Activated T-cell treated with anti-CD3 and anti-CD28 coated beads for 48 hours (primary cell): ENCODE measurements around the gene IGF2BP1.
"Not testable (repeated sequence)": the region's sequence is repeated elsewhere in the genome, so short reads cannot be mapped to it uniquely, and the experiment has no call there.

Experiments
- DNase-seq: peaks from one replicate; pipeline ENCODE4 v3.0.0-alpha.2; 2020; ENCODE audit warnings: low read depth

IGF2BP1 gene

DNA sequence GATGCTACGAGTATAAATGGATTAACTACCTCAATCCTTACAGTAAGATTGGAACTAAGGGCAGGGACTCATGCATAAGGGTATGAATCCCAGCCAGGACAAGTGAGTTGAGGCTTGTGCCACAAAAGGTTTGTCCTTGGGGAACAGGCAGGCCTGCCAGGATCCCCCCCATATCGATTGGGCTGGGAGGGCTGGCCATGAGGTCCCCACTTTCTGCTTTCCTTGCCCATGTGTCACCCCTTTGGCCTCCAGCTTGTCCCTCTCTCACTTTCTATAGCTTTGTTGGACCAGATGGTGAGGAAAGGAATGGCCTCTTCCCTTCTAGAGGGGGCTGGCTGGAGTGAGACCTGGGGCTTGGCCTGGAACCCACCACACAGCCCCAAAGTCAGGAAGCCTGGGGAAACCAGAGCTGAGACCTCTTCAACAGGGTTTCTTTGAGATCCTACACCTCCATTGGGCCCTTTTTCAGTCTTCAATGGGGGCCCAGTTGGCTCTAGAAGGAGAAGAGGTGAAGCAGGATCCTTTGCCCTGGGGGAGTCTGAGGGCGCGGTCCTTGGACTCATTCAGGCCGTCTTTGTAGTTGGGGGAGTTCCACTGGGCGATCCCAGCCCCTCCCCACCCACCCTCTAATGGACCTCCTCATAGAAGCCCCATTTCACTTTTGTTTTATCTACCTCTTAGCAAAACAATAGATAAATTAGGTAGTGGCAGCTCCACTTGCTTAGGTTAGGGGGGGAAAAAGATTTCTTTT, 57.3 kb downstream of the IGF2BP1 start:
- no peak for DNase-seq

DNA sequence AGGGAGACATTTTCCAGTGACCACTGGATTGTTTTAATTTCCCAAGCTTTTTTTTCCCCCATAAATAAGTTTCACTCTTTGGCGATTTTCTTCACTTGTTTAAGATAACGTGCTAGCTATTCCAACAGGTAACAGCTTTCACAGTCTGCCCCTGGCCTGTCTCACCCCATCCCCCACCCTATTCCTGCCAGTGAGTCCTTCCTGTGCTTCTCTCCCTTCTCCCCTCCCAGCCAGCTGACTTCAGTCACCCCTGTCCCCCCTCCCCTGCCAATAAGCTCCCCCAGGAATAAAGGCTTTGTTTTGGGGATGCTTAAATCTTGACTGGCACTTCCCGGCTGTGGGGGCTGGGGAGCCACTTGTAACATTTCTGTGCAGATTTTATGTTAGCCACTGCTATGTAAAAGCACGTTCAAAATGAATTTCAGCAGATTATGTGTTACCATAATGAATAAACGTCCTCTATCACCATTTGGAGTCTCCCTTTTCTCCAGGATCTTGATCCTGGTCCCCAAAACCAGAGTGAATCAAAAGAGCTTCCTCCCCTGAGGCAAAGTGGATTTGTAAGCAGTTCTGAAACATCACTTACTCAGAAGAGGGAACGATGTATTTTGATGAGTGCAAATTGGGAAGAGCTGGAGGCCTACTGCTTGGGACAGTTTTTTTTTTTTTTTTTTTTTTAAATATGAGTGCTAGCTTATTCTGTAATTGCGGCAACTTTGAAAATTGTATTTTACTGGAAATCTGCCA, 58.2 kb downstream of the IGF2BP1 start:
- DNase-seq = no peak

DNA sequence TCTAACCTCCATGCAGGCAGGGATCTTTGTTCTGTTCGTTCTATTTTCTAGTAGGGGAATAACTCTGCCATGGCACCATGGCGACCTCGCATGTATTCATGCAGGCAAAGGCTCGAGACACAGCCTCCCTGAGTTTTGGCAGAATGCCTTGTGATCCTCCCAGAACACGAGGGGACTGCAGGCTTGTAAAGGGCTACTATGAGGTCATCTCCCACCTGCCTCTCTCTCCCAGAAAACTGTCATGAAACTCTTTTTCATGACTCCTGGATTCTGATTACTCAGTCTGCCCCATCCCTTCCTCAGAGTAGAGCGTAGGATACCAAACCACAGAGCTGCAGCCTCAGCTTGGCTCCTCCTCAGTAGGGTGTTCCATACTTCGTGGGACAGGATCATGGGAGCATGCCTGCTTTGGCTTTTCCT, 64.3 kb downstream of the IGF2BP1 start:
- DNase-seq = no peak

DNA sequence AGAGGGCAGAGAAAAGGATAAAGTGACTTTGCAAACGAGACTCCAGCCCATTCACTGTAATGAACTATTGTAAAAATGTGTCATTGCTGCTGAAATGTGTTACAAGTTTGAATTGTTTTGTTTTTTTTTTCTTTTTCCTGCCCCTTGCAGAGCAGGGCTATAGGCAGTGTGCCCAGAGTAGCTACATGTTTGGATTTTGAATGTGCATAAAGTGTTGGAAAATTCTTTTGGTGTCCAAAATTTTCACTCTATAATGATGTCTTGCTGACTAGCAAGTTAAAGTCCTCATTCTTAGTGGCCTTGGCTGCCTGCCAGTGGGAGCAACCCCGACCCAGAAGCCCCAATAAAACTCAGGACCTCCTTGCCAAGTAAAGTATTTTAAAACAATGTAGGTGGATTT, 66.5 kb downstream of the IGF2BP1 start:
- DNase-seq = no peak

DNA sequence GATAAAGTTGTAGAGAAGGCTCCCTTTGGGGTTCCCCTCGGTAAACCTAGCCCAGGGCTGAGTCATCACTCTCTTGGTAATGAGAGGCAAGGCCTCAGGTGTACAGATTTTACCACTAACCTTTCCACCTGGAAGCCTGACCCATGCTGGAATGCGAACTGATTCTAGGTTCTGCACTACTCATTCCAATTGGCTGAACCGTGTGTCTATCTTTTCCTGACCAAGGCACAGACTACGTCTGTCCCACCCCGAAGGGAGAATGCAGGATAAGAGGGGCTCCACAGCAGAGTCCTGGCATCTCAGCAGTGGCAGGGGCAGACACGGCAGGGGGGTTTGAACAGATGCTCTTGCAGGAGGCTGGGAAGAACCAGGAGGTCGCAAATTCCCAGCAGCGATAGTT, 70.0 kb downstream of the IGF2BP1 start:
- no peak for DNase-seq

DNA sequence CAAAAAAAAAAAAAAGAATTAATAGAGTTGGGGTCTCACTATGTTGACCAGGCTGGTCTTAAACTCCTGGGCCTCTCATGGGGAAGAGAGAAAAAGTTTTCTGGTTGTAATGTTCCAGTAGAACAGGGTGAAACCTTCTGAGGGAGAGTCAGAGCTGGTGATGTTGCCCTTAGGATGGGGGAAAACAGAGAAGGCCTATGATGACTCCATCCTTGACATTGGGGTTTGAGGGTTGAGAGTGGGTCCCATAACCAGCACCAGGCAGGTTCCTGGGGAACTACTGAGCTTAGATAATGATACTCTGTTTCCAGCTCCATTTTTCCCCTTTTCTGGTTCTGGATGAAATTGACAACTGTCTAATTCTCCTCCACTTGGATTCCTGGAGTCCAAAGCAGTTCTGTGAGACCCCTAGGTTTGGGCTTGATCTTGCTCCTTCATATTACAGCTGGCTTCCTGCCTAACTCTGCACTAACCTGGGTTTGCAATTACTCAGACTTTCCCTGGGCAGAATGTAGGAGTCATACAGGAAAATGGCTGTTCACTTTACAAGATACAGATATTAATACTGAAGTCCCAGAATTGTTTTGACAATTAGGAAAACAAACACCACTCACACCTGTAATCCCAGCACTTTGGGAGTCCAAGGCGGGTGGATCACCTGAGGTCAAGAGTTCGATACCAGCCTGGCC, 72.5 kb downstream of the IGF2BP1 start:
- DNase-seq = no peak

DNA sequence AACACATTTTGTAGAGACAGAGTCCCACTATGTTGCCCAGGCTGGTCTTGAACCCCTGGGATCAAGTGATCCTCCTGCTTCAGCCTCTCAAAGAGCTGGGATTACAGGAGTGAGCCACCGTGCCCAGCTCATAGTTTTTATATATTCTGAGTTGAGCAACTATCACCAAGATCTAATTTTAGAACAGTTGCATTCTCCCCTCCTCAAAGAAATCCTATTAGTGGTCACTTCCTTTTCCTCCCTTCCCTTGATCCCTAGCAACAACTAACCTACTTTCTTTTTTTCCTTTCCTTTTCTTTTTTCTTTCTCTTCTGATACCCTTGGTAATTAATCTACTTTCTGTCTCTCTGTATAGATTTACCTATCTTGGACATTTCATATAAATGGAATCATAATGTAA, 73.9 kb downstream of the IGF2BP1 start:
- DNase-seq = no peak

DNA sequence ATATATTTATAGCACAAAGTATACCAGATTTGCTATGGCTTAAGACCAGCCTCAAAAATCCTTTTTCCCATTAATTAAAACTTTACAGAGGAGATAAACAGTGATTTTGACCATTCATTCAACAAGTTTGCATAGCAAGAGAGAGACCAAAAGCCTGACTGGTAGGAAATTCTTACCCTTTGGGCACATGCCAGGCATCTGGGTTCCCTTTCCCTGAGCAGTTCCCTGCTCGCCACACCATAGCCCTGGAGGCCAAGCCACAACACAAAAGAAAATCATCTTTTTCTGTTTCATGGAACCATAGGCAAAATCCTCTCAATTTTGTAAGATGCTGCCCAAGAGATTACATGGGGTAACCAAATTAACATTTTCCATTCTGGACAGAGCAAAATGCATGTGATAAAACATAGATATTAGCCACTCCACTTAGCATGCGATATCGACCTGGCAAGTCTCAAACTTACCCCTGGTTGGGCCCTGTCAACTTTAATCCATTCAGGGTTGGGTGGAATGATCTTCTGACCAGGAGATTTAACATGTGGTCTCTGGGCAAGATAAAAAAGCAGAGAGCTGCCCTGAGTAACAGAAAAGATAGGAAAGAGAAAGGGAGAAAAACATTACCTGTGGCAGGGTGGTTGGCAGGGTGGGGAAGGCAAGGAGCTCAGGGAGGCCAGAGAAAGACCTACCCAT, 77.8 kb downstream of the IGF2BP1 start:
- DNase-seq = no peak

DNA sequence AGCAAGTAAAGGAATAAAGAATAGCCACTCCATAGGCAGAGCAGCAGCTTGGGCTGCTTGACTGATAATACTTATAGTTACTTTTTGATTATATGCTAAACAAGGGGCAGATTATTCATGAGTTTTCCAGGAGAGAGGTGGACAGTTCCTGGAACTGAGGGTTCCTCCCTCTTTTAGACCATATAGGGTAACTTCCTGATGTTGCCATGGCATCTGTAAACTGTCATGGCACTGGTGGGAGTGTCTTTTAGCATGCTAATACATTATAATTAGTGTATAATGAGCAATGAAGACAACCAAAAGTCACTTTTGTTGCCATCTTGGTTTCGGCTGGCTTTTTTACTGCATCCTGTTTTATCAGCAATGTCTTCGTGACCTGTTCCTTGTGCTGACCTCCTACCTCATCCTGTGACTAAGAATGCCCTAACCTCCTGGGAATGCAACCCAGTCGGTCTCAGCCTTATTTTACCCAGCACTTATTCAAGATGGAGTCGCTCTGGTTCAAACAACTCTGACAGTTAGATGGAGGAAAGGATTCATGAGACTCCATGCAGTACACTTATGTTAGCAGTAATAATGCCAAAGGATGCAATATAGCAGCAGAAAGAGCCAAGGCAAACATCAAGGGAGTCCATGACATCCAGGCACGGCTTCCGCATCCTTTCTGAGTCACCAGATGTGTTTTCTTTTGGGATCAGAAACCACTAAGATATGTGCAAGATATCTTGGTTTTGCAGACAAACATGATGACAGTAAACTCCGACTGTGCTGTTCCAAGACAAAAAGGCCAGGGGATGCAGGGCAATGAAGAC, 79.6 kb downstream of the IGF2BP1 start:
- no peak for DNase-seq

DNA sequence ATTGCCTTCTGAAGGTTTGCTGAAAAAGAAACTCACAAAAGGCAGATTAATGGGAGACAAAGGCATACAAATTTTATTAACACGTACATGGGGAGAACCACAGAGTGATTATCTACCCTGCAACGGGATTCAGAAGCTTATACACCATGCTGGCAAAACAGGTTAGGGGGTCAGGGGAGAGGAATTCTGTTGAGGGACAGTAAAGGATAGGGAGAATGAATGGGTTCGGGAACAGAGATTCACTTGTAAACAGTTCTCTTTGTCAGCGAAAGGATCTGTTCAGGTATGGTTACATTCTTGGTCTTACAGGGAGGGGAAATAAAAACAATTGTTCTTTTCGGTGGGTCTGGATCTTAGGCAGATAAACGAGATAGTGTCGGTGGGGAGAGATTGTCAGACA, 81.1 kb downstream of the IGF2BP1 start:
- DNase-seq = no peak

DNA sequence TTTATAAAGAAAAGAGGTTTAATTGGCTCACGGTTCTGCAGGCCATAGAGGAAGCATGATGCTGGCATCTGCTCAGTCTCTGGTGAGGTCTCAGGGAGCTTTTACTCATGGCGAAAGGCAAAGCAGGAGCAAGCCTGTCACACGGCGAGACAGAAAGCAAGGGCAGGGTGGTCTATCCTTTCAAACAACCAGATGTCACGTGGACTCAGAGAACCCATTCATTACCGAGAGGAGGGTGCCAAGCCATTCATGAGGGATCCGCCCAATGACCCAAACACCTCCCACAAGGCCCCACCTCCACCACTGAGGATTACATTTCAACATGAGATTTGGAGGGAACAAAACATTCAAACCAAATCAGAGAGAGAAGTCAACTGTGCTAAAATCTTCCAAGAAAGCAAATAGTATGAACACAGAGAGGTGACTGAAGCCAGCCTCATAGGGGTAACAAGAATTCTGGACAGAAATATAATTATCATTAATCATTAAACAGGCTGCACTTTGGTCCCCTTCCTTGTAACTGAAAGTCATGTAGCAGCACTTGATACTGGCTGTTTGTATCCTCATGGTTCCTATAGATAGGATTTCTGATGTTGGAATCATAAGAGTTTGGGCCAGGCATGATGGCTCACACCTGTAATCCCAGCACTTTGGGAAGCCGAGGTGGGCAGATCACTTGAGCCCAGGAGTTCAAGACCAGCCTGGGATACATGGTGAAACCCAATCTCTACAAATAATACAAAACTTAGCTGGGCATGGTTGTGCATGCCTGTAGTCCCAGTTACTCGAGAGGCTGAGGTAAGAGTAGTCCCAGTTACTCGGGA, 82.9 kb downstream of the IGF2BP1 start:
- no peak for DNase-seq

DNA sequence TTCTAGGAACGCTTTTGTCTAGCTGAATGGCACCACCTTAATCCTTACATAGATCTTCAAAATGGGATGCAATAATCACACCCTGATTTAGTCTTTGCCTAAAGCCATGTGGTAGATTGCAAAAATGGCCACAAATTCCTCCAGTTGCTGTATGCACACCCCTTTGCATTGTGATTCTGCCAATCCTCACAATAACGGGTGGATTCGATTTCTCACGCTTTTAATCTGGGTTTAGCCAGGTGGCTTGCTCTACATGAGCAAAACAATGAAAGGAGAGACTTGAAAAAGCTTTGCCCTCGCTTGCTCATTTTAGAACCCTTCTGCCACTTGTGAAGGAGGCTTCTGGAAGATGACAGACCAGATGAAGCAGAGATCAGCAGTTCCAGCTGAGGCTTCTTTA, 85.0 kb downstream of the IGF2BP1 start:
- no peak for DNase-seq

DNA sequence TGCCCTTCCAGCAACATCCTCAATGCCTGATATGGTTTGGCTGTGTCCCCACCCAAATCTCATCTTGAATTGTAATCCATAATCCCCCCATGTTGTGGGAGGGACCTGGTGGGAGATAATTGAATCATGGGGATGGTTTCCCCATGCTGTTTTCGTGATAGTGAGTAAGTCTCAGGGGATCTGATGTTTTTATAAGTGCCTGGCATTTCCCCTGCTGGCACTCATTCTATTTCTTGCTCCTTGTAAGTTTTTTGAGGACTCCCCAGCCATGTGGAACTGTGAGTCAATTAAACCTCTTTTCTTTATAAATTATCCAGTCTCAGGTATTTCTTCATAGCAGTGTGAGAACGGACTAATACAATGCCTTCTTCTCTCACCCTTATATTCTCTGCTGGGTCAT, 87.9 kb downstream of the IGF2BP1 start:
- not testable (repeated sequence) for DNase-seq

DNA sequence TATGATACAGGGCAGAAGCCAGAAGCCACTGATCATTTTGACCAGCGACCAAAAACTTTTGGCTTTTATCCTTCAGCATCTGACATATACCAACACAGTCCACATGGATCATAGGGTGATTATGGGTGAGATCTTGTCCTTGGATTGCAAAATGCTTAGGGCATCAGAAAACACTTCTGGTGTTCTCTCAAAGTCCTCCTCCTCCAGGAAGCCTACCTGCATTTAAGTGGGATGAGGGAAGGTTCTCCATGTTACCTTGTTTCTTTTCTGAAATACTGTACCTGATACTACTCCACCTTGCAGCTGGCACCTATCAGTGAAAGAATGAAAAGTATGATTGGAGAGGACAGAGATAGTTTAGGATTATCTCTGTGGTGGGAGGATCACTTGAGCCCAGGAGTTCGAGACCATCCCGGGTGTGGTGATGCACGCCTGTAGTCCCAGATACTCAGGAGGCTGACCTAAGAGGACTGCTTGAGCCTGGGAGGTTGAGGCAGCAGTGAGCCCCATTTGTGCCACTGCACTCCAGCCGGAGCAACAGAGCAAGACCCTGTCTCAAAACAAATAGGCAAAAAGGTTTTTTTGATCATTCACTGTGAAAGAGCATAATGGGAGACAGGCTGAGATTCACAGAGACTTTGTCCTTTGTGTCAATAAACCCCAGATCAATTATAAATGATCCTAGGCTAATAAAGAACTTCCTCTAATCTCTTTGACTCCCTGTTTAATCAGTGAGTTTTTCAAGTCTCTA, 88.6 kb downstream of the IGF2BP1 start:
- DNase-seq = no peak

DNA sequence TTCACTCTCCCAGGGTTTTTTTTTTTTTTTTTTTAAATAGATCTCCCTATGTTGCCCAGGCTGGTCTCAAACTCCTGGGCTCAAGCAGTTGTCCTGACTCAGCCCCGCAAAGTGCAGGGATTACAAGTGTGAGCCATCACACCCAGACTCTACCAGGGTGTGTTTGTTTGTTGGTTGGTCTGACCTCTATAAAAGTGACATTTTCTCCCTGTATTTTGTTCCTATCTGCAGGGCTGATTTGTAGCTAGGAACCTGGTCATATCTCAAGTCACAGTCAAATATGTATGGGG, 89.1 kb downstream of the IGF2BP1 start:
- no peak for DNase-seq

DNA sequence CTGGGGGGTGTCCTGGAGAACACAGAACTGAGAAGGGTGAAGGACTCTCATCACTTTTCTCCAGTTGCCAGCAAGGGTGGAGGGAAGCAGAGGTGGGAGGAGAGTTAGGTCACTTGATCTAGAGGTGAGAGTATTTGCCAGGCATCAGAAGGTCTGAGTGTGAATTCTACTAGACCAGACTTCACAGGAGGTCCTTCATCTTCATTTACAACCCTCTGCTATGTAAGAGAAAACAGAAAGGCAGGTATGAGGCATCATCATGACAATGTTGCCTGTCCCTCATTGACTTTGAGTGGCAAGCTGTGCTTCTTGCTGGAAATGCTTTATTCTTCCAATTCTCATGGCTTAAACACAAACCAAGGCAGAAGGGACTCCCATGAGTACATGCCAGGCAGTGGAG, 89.5 kb downstream of the IGF2BP1 start:
- no peak for DNase-seq

DNA sequence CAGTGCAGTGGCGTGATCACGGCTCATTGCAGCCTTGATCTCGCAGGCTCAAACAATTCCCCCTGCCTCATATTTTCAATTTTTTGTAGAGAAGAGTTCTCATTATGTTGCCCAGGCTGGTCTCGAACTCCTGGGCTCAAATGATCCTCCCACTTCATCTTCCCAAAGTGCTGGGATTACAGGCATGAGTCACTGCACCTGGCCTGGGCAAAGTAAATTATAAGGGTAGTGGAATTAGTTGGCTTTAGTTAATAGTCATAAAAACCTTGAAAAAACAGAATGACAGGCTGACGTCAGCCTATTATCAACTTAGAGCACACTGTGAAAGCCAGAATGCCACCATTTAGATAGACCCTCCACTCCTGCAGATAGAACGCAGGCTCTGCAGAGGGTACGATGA, 91.9 kb downstream of the IGF2BP1 start:
- no peak for DNase-seq

DNA sequence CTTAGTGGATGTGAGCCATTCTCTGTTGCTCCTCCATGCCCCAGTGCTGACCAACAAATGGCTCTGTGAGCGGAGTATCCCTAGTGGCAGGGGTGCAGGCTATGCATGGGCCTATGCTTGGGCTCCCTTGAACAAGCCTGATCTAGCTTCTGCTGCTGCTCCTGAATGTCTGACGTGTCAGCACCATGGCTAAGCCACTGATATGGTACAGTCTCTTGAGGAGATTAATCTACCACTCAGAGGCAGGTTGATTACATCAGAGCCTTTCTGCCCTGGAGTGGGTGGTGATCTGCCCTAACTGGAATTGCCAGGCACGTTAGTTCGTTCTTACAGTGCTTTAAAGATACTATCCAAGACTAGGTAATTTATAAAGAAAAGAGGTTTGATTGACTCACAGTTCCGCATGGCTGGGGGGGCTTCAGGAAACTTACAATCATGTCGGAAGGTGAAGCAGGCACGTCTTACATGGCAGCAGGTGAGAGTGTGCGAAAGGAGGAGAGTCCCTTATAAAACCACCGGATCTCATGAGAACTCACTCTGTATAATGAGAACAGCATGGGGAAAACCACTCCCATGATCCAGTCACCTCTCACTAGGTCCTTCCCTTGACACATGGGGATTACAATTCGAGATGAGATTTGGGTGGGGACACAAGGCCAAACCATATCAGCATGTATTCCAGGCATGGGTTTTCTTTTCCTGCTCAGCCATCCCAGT, 93.9 kb downstream of the IGF2BP1 start:
- DNase-seq = no peak

DNA sequence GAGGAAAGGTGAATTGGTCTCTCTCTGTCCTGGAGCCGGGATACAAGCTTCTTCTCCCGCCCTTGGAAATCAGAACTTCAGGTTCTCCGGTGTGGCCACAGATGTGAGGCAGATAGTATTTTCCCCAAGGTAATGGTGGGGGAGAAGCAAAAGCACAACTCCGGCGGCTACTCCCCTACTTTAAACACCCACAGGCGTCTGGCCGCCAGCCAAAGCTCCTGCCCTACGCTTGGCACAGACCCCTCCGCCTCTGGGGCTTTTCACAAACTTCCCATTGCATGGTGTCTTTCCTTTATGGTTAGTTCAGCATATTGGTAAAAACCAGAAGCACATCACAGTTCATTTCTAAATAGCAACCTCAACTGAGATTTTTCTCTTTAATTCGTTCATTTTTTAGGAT, 95.9 kb downstream of the IGF2BP1 start:
- DNase-seq = no peak

DNA sequence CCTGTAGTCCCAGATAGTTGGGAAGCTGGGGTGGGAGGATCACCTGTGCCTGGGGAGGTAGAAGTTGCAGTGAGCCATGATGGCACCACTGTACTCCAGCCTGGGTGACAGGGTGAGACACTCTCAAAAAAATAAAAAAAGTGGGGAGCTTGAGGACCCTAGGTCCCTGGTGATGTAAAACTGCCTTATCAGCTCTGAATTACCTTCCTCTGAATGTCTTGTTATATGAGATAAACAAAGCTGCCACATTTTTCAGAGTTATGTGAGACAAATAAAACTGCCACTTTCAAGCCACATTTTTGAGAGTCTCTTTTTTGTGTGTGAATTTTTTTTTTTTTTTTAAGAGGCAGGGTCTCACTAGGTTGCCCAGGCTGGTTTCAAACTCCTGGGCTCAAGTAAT, 103.4 kb downstream of the IGF2BP1 start:
- no peak for DNase-seq
